Omental fat pad (tissue), 4 donors: ENCODE results near the gene TACC2. TPM values are rescaled to one million over a fixed set of nuclear protein-coding genes. Genes with fewer than 3 reads are reported as not detected.

ENCODE experiments used
- ATAC-seq: fragments of 150-250 bp; one replicate; pipeline ENCODE4 v1.9.1; 2016; ENCODE audit warnings: mild to moderate bottlenecking, moderate library complexity; ENCODE audit not compliant: low FRiP score
- DNase-seq: peaks from one replicate; pipeline ENCODE4 v3.0.0-alpha.2; 2019; ENCODE audit warnings: low spot score
- total RNA-seq, 4 donors: library from RNA; depleted of rRNA; stranded (reverse); fragments of >200 nt; gene quantifications; one replicate each; pipeline ENCODE4 v1.1.0, GENCODE V29; 2016
- TF ChIP-seq, protein P1 (sequence below), 3 donors: fragments of 450-650 bp; IDR thresholded peaks; one replicate each; pipeline ENCODE4 v1.5.1; 2016 to 2017; ENCODE audit warnings: antibody characterized with exemption in 3 of 3, mild to moderate bottlenecking in 3 of 3, moderate library complexity in 2 of 3

Gene TACC2
- total RNA-seq, 4 donors from 2014 or later: 23.8 to 33.6 (median 29.4) TPM

DNA sequence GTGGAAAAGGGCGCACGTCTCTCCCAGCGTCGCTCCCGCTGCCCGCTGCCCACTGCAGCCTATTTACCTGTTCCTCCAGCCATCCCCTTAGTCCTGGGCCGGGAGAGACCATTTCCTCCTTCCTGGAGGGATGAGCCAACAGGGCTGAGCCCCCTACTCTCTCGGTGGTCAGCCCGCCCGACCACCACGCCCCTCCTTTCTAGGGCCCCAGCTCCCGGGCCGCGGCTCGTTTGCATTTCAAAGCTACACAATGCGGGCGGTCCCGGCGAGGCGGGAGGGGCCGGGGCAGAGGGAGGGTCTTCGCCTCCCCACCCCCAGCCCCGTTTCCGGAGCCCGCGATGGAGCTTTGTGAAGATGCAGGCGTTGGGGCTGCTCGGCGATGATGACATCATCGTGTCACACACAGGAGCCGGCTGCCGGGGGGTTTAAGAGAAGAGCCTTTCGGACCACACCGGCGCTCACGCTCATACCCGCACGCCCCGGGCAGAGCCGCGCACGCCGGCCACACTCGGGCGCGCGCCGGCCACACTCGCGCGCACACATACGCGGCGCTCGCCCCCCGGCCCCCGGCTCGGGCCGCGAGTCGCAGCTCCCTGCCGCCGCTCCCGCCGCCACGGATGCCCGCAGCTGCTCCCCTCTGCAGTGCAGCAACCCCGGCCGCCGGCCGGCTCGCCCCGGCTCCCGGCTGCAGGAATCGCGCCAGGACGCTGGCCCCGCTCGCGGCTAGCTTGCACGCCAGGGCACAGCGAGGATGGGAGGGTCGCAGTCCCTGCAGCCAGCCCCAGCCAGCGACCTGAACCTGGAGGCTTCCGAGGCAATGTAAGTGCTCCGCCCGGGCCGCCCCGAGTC, 174.4 kb downstream of the TACC2 start:
- ATAC-seq (peak; percentile 44), DNase-seq (no peak)
- TF ChIP-seq, protein P1, sequence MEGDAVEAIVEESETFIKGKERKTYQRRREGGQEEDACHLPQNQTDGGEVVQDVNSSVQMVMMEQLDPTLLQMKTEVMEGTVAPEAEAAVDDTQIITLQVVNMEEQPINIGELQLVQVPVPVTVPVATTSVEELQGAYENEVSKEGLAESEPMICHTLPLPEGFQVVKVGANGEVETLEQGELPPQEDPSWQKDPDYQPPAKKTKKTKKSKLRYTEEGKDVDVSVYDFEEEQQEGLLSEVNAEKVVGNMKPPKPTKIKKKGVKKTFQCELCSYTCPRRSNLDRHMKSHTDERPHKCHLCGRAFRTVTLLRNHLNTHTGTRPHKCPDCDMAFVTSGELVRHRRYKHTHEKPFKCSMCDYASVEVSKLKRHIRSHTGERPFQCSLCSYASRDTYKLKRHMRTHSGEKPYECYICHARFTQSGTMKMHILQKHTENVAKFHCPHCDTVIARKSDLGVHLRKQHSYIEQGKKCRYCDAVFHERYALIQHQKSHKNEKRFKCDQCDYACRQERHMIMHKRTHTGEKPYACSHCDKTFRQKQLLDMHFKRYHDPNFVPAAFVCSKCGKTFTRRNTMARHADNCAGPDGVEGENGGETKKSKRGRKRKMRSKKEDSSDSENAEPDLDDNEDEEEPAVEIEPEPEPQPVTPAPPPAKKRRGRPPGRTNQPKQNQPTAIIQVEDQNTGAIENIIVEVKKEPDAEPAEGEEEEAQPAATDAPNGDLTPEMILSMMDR (IDR thresholded peaks at IDR 0.05): no peak

DNA sequence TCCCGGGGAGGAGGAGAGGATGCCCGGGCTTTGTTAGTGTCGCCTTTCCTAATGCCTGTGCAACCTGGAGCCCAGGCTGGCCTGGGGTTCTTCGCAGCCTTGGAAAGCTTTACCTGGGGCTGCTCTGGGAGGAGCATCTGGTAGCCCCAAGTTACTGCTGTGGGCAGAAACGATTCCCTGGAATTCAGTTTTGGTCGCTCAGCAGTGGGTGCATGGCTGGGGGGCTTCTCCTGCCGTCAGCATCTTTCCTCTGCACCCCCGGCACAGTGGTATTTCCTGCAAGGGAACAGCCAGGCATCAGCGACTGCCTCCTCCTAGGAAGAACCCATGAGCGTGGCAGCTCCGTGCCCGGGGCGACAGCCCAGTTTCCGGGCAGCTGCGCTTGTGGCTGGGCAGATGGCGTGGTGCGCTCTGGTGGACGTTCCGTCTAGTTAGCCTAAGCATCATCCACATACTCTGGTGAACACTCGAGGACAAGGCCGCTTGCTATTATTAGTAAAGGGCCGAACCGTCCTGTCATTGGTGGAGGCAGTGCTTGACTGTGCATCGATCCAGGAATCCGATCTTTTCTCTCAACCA, 175.1 kb downstream of the TACC2 start:
- ATAC-seq: no peak
- TF ChIP-seq, protein P1 (IDR thresholded peaks at IDR 0.05): no peak
- no peak for DNase-seq

DNA sequence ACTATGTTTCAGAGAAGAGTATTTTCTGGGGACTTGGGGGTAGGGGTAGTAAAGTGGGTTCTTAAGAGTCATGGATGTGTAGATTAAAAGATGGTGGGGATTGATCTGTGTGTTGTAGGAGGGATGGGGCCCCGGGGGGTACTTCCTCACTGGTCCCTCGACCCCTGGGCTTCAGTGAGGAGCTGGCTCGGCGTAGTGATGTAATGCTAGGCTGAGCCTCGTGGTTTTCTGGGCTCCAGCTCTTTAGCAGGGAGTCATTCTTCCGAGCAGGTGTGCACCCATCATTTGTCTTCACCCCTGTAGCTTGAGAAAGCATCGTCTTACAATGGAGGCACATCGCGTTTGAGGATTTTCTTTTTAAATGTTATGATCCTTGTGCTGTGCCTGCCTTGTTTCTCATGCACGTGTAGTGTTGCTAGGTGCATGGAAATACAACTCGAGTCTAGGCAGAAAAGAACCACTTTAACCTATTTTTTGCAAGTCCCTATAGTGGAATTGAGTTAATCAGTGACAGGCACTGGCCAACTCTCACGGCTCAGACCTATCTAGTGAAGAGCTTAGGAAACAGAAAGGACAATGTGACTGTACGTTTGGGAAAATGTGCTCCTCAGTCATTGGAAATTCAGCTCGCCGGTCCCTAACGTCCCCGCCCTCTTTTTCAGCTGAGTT, 176.0 kb downstream of the TACC2 start:
- no peak for ATAC-seq
- TF ChIP-seq, protein P1 (IDR thresholded peaks at IDR 0.05): no peak
- no peak for DNase-seq

DNA sequence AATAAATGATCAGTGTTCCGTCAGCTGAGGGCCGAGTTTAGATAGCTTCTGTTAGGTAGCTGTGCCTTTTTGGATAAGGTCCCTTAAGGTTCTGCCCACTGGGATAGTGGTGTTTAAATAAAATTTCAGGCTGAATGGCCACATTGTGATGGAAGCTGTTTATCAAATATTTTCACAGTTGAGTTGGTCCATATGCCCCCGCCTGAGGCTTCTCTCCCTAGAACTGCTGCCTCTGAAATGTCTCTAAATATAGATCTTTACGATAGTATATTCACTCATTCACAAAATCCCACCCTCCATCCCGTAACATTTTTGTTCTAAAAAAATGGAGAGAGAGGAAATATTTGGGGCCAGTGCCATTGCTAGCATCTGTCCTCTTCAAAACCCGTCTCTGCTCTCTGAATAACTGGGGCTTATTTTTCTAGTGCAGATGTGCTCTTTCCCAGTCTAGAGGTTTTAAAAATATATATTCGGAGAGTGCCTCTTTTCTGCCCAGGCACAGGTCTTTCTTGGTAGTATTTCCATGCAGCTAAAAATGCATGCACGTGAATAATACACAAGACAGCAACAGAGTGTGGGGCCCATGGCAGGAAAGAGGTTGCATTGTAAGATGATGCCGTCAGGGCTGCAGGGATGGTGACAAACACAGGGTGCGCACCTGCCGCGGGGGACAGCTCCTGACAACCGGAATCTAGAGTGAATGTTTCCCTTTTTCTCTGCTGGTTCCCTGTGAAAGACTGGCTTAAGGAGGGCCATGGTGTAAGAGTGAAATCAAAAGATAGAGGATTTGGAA, 176.7 kb downstream of the TACC2 start:
- ATAC-seq (no peak), DNase-seq (no peak)
- TF ChIP-seq, protein P1 (IDR thresholded peaks at IDR 0.05): no peak

DNA sequence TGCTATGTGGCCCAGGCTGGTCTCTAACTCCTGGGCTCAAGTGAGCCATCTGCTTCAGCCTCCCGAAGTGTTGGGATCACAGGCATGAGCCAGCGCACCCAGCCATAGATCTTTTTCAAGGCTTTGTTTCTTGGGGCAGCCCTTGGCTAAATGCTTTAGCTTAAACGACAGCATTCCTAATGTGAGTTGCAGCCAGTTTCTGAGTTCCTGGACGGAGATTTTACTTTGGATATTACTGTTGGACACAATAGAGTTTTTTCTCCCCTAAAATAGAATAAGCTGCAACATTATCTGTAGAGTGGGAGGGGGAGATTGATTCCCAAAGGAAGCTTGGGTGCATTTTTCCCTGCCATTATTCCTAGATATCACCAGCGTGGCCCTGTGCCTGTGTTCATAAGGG, 179.1 kb downstream of the TACC2 start:
- TF ChIP-seq, protein P1 (IDR thresholded peaks at IDR 0.05): no peak
- ATAC-seq: no peak

DNA sequence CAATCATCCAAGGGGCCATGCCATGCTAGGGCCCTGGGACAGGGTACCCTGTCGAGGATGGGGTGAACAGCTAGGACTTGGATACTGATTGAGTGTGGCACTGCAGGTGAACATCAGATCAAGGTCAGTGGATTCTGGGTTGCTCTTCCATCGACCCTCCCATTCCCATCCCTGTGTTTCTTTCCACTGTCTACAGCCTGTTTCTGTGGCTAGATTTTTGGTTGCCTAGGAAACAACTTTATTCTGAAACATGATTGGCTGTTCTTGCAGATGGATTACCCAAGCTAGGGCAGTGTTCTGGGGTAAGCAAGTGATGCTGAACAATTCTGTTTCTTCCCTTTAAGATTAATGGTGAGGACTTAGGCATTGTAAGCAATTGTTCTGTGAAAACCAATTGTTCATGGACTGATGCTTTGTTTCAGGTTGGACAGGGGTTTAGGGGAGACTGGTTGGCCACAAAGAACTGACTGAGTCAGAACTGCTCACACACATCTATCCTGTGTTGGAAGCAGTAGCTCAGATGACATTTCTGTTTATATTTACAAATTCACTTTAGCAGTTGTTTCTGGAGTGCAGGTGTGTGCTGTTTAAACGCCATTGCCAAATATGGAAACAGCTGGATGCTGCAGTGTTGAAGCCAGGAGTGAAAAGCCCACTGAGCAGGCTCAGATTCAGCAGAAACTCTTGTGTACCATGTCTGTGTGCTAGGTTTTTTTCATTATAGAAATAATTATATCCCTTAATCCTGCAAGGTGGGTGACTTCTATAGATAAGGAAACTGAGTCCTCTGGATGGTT, 179.8 kb downstream of the TACC2 start:
- TF ChIP-seq, protein P1 (IDR thresholded peaks at IDR 0.05): no peak
- no peak for ATAC-seq
- DNase-seq: no peak

More for the DNA sequence above, 179.1 kb downstream of the TACC2 start:
- DNase-seq: no peak
